Body of pancreas (tissue), 4 donors: ENCODE data around the gene SMIM43. TPM values are rescaled to one million over a fixed set of nuclear protein-coding genes. Genes with fewer than 3 reads are reported as not detected.

Source experiments
- ATAC-seq: fragments of 150-250 bp; one replicate; pipeline ENCODE4 v1.9.1; 2016
- DNase-seq, 4 donors: peaks; one replicate each; pipeline ENCODE4 v3.0.0-alpha.2; 2019
- H3K27ac ChIP-seq, 4 donors: fragments of 200-600 bp; sonication (generic); 1 replicate in 3 of 4; 2 replicates in 1 of 4; pipeline versions ENCODE4 v1.5.1 to v1.6.1; 2016 to 2019; ENCODE audit warnings: mild to moderate bottlenecking in 1 of 4, mixed read lengths in 1 of 4, moderate library complexity in 1 of 4
- H3K27me3 ChIP-seq, 2 donors: fragments of 200-600 bp; sonication (generic); one replicate each; pipeline ENCODE4 v1.6.0; 2016; ENCODE audit warnings: mild to moderate bottlenecking in 1 of 2
- H3K36me3 ChIP-seq, 2 donors: fragments of 200-600 bp; sonication (generic); replicated peaks in 1 of 2; 2 replicates each; pipeline ENCODE4 v1.5.1; 2016; ENCODE audit warnings: low read depth in 2 of 2; ENCODE audit not compliant: insufficient read depth in 1 of 2
- H3K4me1 ChIP-seq: fragments of 200-600 bp; sonication (generic); one replicate; pipeline ENCODE4 v1.6.0; 2016
- H3K4me3 ChIP-seq, 2 donors: fragments of 200-600 bp; sonication (generic); 1 replicate in 1 of 2; 2 replicates in 1 of 2; pipeline ENCODE4 v1.5.1; 2016 to 2019
- H3K9me3 ChIP-seq, 3 donors: fragments of 200-600 bp; sonication (generic); 1 replicate in 2 of 3; 2 replicates in 1 of 3; pipeline ENCODE4 v1.5.1; 2016
- CTCF ChIP-seq, 7 experiments: fragments of 450-650 bp in 4 of 7; fragments of 200-600 bp in 3 of 7; sonication (generic) in 3 of 7; IDR thresholded peaks; one replicate each; pipeline ENCODE4 v1.5.1; 2016 to 2019; ENCODE audit warnings: antibody characterized with exemption in 7 of 7
- POLR2A ChIP-seq, 3 donors: fragments of 450-650 bp; IDR thresholded peaks; one replicate each; pipeline ENCODE4 v1.6.1; 2016; ENCODE audit warnings: antibody characterized with exemption in 3 of 3, mild to moderate bottlenecking in 2 of 3
- WGBS, 2 donors: methylation state at CpG; one replicate each; pipeline ENCODE4 v1.1.5; 2017; 5-methylcytosine and 5-hydroxymethylcytosine counted together
- intact Hi-C: fragments of 100-400 bp; cut with DNase I; formaldehyde crosslinking; loops from one replicate; pipeline ENCODE4 v1.15.1; 2023
- total RNA-seq, 2 donors: library from RNA; depleted of rRNA; stranded (reverse); fragments of >200 nt; gene quantifications; one replicate each; pipeline ENCODE4 v1.1.0, GENCODE V29; 2016

Gene SMIM43
- total RNA-seq, 2 donors from 2014 or later, result not detected

GRCh38 chr4:121711263-121712000 is 53.5 kb downstream of the SMIM43 start:
- DNase-seq, result peak; percentile 53 to 76 (median 61)
- H3K27ac ChIP-seq, result peak overlapping the region in 3 of 4 donors; percentile 29 to 57 (median 30)
- peak; percentile 93 for ATAC-seq
- H3K27me3 ChIP-seq, result peaks cover 0 to 5% of the 10 kb centered on the region in 2 donors
- no peak overlapping the region for H3K4me3 ChIP-seq
- no peaks in the 10 kb centered on the region for H3K9me3 ChIP-seq
- TF ChIP-seq CTCF (IDR thresholded peaks at IDR 0.05) (no peak), POLR2A (IDR thresholded peaks at IDR 0.05) (peak in 1 of 3 donors; percentile 29)
- H3K4me1 ChIP-seq, result no peaks in the 10 kb centered on the region
- intact Hi-C loops, result no loop called here
- 15 to 20% methylated on average over 15 to 18 of the region's 18 CpGs for WGBS, 2 donors
- H3K36me3 ChIP-seq, result no peaks in the 10 kb centered on the region

- peaks cover 0 to 5% of the 10 kb centered on the region in 2 donors for H3K27me3 ChIP-seq
- WGBS, 2 donors, result 82 to 94% methylated on average over 3 of the region's 3 CpGs
- ATAC-seq, result no peak
Observed at GRCh38 chr4:121709766-121710405, 55.1 kb downstream of the SMIM43 start.

More at GRCh38 chr4:121709766-121710405, 55.1 kb downstream of the SMIM43 start:
- Histone ChIP-seq H3K9me3 (no peaks in the 10 kb centered on the region), H3K4me3 (no peak overlapping the region), H3K27ac (no peak overlapping the region), H3K4me1 (no peaks in the 10 kb centered on the region), H3K36me3 (no peaks in the 10 kb centered on the region)
- no peak for DNase-seq
- TF ChIP-seq POLR2A (IDR thresholded peaks at IDR 0.05), result no peak
- no peak for TF ChIP-seq CTCF (IDR thresholded peaks at IDR 0.05)
- intact Hi-C loops, result no loop called here

Other genes with a start within 250 kb of the SMIM43 start
- 100 to 1,000 TPM; 126 to 180 TPM for gene ANXA5, start 68.2 kb downstream of the SMIM43 start, total RNA-seq
- 10 to 100 TPM; 10.6 to 14.2 TPM for gene EXOSC9, start 36.2 kb upstream of the SMIM43 start, total RNA-seq
- gene CCNA2, start 58.7 kb upstream of the SMIM43 start, total RNA-seq, result under 1 TPM; 0.33 to 0.52 TPM
- gene BBS7, start 105.3 kb upstream of the SMIM43 start, total RNA-seq, result 10 to 100 TPM in 1 of 2 donors, 1 to 10 TPM in 1; 3.6 to 13.0 TPM
- under 1 TPM in 1 of 2 donors, not detected in 1; 0.26 TPM for gene TRPC3, start 186.9 kb upstream of the SMIM43 start, total RNA-seq